NCI-H2196 treated with DMSO at 0.1 percent for 48 hours (cell line): ENCODE results near the gene SNX9.
"Not testable (repeated sequence)": the region's sequence is repeated elsewhere in the genome, so short reads cannot be mapped to it uniquely, and the experiment has no call there.

Experiments used
- DNase-seq: peaks from one replicate; lab custom pipeline; 2025; ENCODE audit not compliant: unreplicated experiment; lab: John Stamatoyannopoulos, UW

SNX9 gene

GRCh38 chr6:157911278-157911677, 88.2 kb downstream of the SNX9 start:
- DNase-seq, result no peak

- no peak for DNase-seq
Measured at GRCh38 chr6:157911786-157912185, 88.7 kb downstream of the SNX9 start.

- no peak for DNase-seq
Measured at GRCh38 chr6:157912326-157912725, 89.3 kb downstream of the SNX9 start.

GRCh38 chr6:157921685-157922367, 98.8 kb downstream of the SNX9 start:
- no peak for DNase-seq

GRCh38 chr6:157925771-157926170, 102.7 kb downstream of the SNX9 start:
- no peak for DNase-seq

GRCh38 chr6:157927011-157927410, 104.0 kb downstream of the SNX9 start:
- no peak for DNase-seq

GRCh38 chr6:157928428-157928827, 105.4 kb downstream of the SNX9 start:
- no peak for DNase-seq

GRCh38 chr6:157929076-157929475, 106.0 kb downstream of the SNX9 start:
- no peak for DNase-seq

- DNase-seq, result no peak
Measured at GRCh38 chr6:157929765-157930319, 106.8 kb downstream of the SNX9 start.

- DNase-seq, result no peak
Measured at GRCh38 chr6:157935786-157936185, 112.7 kb downstream of the SNX9 start.

GRCh38 chr6:157937318-157937717, 114.3 kb downstream of the SNX9 start:
- no peak for DNase-seq

GRCh38 chr6:157937916-157938315, 114.9 kb downstream of the SNX9 start:
- no peak for DNase-seq

- DNase-seq, result not testable (repeated sequence)
Measured at GRCh38 chr6:157940375-157941036, 117.5 kb downstream of the SNX9 start.

- DNase-seq, result no peak
Measured at GRCh38 chr6:157941101-157941863, 118.2 kb downstream of the SNX9 start.

GRCh38 chr6:157942351-157942750, 119.3 kb downstream of the SNX9 start:
- DNase-seq, result no peak

- no peak for DNase-seq
Measured at GRCh38 chr6:157943249-157943963, 120.4 kb downstream of the SNX9 start.

GRCh38 chr6:157943964-157944283, 120.9 kb downstream of the SNX9 start:
- DNase-seq, result no peak

GRCh38 chr6:157944983-157945931, 122.2 kb downstream of the SNX9 start:
- no peak for DNase-seq

- DNase-seq, result no peak
Measured at GRCh38 chr6:157946053-157946617, 123.1 kb downstream of the SNX9 start.
